Globus pallidus (tissue), 1 donor: ENCODE results near the gene ZNF667.
A peak's percentile ranks its signal among the peaks of the same experiment; 100 is the strongest.

ENCODE experiments used
- DNase-seq: peaks from one replicate; pipeline ENCODE4 v3.0.0-alpha.2; 2015; ENCODE audit warnings: low spot score

Gene ZNF667

GRCh38 chr19:56476651-56477428, at the start of gene ZNF667:
Gene ZNF667 (minus strand): TSS chr19:56477345. CDS start chr19:56462370, 14,975 bp downstream.
- peak; percentile 20 for DNase-seq

- no peak for DNase-seq
Observed at GRCh38 chr19:56525214-56525860, 48.2 kb upstream of the ZNF667 start.

- no peak for DNase-seq
Observed at GRCh38 chr19:56508290-56508778, 31.2 kb upstream of the ZNF667 start.

GRCh38 chr19:56507446-56508289, 30.5 kb upstream of the ZNF667 start, which contains the start of gene ZNF471:
Gene ZNF471 (plus strand): TSS chr19:56507855. CDS start chr19:56511572, 3,717 bp downstream.
- peak; percentile 99 for DNase-seq

GRCh38 chr19:56504581-56504980, 27.4 kb upstream of the ZNF667 start:
- DNase-seq: no peak

GRCh38 chr19:56491399-56491798, 14.3 kb upstream of the ZNF667 start:
- no peak for DNase-seq

- DNase-seq: peak; percentile 91
Observed at GRCh38 chr19:56477429-56478338, 539 bp upstream of the ZNF667 start.

- no peak for DNase-seq
Observed at GRCh38 chr19:56476093-56476492, 1.1 kb downstream of the ZNF667 start.

GRCh38 chr19:56474308-56474707, 2.8 kb downstream of the ZNF667 start:
- DNase-seq: no peak

- no peak for DNase-seq
Observed at GRCh38 chr19:56441206-56441792, 35.8 kb downstream of the ZNF667 start.

GRCh38 chr19:56423985-56424353, 53.2 kb downstream of the ZNF667 start:
- no peak for DNase-seq

GRCh38 chr19:56423276-56423984, 53.7 kb downstream of the ZNF667 start:
- no peak for DNase-seq

- no peak for DNase-seq
Observed at GRCh38 chr19:56405062-56405461, 72.1 kb downstream of the ZNF667 start.

GRCh38 chr19:56404705-56405056, 72.5 kb downstream of the ZNF667 start:
- no peak for DNase-seq

- peak; percentile 94 for DNase-seq
Observed at GRCh38 chr19:56403764-56404704, 73.1 kb downstream of the ZNF667 start, which contains the start of gene ZNF583. Gene ZNF583 (plus strand): TSS chr19:56404332. CDS start chr19:56407115, 2,783 bp downstream.

- no peak for DNase-seq
Observed at GRCh38 chr19:56403261-56403660, 73.9 kb downstream of the ZNF667 start.

GRCh38 chr19:56400485-56400884, 76.7 kb downstream of the ZNF667 start:
- no peak for DNase-seq

GRCh38 chr19:56398809-56399208, 78.3 kb downstream of the ZNF667 start:
- DNase-seq: no peak
